GM10266 (cell line): ENCODE measurements around the gene POTEE.
"Not testable (repeated sequence)": the region's sequence is repeated elsewhere in the genome, so short reads cannot be mapped to it uniquely, and the experiment has no call there.

Experiments used
- DNase-seq: peaks from one replicate; pipeline ENCODE4 v3.0.0; 2012; ENCODE audit errors: extremely low spot score
- CTCF ChIP-seq: IDR thresholded peaks from 2 replicates; pipeline ENCODE4 v1.5.1; 2012; ENCODE audit warnings: mild to moderate bottlenecking, low read depth; ENCODE audit not compliant: control insufficient read depth, insufficient read depth; ENCODE audit errors: missing control alignments

The POTEE gene

GRCh38 chr2:131209030-131209772 lies at the start of gene POTEE:
Gene POTEE, plus strand, starts transcription at chr2:131209536. Its CDS starts 8,867 bp downstream, at chr2:131218403.
- DNase-seq: not testable (repeated sequence)

DNA sequence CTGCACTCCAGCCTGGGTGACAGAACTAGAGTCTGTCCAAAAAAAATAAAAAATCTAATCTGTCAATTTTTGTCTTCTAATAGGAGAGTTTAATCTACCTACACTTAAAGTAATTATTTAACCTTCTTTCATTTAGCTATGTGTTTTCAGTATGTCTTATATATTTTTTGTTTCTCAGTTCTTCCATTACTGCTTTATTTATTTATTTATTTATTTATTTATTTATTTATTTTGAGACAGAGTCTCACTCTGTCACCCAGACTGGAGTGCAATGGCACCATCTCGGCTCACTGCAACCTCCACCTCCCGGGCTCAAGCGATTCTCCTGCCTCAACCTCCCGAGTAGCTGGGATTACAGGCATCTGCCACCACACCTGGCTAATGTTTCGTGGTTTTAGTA lies 43.8 kb upstream of the POTEE start:
- not testable (repeated sequence) for DNase-seq

DNA sequence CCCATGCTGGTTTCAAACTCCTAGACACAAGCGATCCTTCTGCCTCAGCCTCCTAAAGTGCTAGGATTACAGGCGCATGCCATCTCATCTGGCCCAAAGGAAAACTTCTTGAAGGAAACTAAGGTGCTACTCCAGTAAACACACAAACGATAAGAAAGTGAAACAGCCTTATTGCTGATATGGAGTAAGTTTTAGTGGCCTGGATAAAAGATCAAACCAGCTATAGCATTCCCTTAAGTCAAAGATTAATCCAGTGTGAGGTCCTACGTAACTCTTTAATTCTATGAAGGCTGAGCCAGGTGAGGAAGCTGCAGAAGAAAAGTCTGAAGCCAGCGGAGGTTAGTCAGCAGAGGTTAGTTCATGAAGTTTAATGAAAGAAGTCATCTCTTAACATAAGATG lies 40.8 kb upstream of the POTEE start:
- DNase-seq: no peak
- no peak for TF ChIP-seq CTCF

DNA sequence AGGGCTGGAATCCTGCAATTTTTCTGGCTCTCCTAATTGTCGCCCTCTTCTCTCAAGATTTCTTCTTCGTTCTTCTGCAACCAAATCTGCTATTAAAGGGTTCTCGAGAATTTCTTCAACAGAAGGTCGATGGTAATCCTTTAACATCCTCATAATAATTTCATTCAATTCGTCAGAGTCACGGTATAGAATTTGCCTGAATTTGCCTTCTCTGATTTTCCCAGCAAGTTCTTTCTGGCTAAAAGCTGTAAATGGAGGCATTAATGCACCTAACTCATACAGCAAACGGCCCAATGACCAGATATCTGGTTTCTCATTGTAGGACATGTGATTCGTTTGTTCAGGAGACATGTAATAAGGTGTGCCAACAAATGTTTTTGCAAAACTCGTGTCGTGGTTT lies 31.3 kb upstream of the POTEE start:
- DNase-seq: not testable (repeated sequence)

DNA sequence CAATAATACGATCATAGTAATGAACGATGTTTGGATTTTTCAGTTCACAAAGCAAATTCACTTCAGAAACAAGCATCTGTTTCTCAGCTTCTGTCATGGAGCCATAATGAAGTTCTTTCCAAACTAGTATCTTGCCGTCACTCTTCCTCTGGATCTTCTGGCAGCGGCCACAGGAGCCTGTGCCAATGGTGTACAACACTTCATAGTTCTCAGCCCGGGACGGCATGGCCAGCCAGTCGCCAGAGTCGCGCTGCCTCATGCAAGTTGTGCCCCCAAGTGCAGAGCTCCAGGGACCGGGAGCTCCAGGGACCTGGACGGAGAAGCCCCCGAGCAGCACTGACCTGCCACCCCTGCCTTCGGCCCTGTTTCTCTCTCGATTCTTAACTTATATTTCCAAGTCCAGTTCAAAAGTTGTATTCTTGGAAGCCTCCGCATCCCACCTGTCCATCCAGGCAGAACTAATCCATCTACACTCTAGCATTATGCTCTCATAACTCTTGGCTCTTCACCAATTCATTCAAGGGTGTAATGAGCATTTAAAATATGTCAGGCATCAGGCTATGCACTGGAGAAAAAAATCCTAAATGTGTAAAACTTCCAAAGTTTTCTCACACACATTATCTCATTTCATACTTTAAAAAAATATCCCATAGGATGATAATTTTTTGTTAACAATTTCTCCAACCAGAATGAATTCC lies 30.5 kb upstream of the POTEE start:
- DNase-seq: not testable (repeated sequence)

GRCh38 chr2:131181451-131181850 lies 27.9 kb upstream of the POTEE start:
- DNase-seq: not testable (repeated sequence)

DNA sequence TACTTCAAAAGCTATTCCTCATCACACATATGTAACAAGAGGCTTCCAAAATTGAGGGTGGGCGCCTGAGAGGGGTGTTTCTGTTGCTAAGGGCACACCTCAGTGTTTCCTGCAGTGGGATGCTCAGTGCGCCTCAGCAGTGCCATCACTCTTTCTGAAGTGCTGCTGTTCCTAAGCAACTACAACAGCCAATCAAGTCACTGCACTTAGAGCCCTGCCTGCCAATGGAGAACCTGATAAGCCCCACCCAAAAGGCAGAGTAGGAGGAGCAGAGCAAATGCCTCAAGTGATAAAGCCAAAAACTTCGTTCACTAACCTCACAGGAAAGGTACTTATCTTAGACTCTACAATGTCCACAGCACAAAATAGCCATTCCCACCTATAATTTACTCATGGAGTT lies 15.9 kb upstream of the POTEE start:
- DNase-seq: not testable (repeated sequence)

DNA sequence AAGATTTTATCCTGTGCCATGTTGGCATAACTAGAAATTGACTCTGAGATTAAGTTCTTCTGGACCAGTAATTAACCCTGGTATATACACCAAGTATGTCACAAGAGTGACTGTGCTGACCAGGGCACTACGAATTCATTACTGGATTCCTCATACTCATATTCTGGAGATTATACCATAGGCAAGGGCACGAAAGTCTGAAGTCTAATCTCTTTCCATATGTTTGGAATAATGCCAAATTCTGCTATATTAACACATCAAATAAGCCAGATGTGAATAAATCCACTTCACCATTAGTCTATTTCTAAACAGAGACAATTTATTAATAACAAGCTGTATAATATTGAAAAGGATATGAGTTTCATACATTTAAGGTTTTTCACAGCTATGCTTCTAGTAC lies 13.2 kb upstream of the POTEE start:
- DNase-seq: not testable (repeated sequence)

DNA sequence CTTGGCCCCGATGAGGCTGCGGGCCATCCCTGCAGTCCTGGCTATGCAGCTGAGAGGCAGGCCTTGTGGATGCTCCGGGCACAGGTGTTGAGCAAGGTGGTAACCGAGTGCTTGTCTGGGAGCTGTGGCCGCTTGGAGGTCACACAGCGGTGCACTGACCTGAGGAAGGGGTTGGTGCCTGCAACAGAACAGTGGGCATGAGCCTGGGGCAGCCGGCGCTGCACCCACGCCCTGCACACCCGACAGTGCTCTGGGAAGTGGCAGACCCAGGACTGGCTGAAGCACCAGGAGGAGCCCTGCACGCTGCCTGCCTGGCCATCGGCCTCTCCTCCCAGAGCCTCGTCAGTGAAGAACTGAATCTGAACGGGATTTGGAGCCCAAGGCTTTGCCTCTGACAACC lies 8.2 kb upstream of the POTEE start:
- TF ChIP-seq CTCF: no peak

DNA sequence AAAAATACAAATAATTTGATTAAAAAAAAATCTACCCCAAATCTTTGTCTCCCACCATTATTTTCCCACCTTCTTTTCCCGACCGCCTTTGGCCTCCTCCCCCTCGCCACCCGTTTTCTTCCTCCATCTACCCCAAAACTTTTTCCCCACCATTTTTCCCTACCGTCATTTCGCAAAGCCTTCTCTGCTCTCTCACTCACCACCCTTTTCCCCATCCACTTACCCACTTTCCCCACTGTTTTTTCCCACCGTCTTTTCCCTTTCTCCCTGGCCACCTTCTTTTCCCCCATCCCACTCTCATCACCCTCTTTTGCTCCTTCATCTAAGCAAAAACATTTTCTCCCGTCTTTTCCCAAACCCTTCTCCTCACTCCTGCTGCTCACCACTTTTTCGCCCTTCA lies 1.5 kb upstream of the POTEE start:
- not testable (repeated sequence) for DNase-seq

More for the DNA sequence above, 8.2 kb upstream of the POTEE start:
- DNase-seq: no peak

DNA sequence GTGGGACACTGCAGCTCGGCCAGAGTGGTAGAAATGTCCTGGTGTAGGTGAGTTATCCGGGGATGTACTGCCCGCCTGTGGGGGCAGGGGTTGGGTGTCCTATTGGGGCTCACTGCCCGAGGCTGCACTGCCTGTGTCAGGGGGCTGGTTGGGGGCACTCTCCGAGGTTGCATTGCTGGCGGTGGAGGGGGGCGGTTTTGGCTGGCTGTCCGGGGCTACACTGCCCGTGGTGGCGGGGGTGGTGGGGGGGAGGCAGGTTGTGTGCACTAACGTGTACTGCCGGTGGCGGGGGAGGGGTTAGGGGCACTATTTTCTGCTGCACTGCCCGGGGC lies 403 bp downstream of the POTEE start:
- DNase-seq: not testable (repeated sequence)

DNA sequence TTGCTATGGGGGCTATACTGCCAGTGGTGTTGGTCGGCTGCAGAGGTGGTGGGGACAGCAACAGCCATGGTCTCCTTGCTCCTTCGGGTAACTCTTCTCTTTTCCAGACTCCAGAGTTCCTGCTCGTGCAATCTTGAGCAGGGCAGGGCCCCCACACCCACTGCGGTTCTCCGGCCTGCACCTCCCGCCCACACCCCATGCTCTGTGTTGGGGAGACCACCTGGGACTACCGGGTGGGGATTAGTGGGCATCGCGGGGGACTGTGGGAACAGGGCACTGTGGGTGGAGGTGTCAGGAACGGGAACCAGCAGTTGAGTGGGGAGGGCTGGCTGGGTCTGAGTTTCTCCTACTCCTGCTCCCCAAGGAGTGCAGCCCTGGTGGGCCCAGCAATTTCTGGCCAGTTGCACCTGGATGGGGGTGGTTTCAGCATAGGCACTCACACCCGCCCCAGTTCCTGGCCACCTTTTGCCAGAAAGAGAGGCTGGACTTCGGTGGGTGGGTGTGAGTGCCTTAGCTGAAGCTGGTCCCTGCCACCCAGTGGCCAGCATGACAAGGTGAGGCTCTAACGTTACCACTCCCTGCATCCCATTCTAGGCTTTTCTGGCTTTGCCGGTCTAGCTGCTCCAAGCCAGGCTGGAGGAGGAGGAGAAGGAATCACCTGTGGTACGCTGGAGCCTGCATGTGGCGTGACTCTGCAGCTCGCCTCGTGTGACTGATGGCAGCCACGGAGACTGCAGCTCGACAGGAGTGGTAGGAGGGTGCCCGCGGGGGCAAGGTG lies 1.3 kb downstream of the POTEE start:
- not testable (repeated sequence) for DNase-seq

DNA sequence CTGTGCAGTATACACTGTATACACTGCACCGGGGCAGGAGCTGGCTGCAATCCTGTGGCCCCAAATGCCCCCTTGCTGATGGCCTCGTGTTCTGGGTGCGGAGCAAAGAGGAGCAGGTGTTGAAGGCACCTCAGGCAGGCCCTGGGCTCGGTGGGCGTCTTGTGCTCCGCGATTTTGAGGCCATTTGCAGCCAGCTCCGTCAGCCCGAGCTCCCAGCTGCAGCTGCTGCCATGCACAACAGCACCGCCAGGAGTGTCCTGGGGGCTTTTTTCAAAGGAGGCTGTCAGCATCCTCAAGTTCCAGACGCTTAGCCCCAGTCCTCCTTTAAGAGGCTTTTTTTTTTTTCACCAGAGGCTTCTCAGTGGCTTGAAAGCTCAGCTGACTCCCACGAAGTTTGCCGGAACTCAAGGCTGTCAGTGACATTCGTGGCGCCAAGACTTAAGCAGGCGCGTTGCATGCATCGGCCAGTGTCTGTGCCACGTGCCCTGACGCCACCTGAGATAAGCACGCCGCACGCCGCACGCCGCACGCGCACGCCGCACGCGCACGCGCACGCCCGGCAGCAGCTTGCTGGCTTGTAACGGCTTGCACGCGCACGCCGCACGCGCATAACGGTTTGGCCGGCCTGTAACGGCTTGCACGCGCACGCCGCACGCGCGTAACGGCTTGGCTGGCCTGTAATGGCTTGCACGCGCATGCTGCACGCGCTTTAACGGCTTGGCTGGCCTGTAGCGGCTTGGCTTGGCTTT lies 8.1 kb downstream of the POTEE start:
- DNase-seq: not testable (repeated sequence)

- not testable (repeated sequence) for DNase-seq
Measured at GRCh38 chr2:131235543-131236449, 26.5 kb downstream of the POTEE start.
